Measurements from ENCODE around the gene MCMBP.

GRCh38 chr10:119878524-119878923 lies 5.9 kb upstream of the MCMBP start:
- TF ChIP-seq, protein P1, sequence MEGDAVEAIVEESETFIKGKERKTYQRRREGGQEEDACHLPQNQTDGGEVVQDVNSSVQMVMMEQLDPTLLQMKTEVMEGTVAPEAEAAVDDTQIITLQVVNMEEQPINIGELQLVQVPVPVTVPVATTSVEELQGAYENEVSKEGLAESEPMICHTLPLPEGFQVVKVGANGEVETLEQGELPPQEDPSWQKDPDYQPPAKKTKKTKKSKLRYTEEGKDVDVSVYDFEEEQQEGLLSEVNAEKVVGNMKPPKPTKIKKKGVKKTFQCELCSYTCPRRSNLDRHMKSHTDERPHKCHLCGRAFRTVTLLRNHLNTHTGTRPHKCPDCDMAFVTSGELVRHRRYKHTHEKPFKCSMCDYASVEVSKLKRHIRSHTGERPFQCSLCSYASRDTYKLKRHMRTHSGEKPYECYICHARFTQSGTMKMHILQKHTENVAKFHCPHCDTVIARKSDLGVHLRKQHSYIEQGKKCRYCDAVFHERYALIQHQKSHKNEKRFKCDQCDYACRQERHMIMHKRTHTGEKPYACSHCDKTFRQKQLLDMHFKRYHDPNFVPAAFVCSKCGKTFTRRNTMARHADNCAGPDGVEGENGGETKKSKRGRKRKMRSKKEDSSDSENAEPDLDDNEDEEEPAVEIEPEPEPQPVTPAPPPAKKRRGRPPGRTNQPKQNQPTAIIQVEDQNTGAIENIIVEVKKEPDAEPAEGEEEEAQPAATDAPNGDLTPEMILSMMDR (conservative IDR thresholded peaks at IDR 0.05; ENCODE audit: low read depth, low read length), result no peak
- TF ChIP-seq EZH2 (IDR thresholded peaks at IDR 0.05; ENCODE audit: borderline replicate concordance, low read depth, low read length, poor library complexity, severe bottlenecking), result no peak

All from A673 (cell line).